Gastroesophageal sphincter (tissue), 4 donors: ENCODE results near the gene CEP89. TPM values are rescaled to one million over a fixed set of nuclear protein-coding genes. Genes with fewer than 3 reads are reported as not detected.

Source experiments
- ATAC-seq: fragments of 150-250 bp; one replicate; pipeline ENCODE4 v1.9.1; 2016; ENCODE audit warnings: mild to moderate bottlenecking, moderate library complexity
- H3K27ac ChIP-seq, 4 donors: fragments of 200-600 bp; sonication (generic) in 3 of 4; 1 replicate in 3 of 4; 2 replicates in 1 of 4; pipeline ENCODE4 v1.5.1; 2016 to 2019
- H3K27me3 ChIP-seq: fragments of 200-600 bp; sonication (generic); one replicate; pipeline ENCODE4 v1.5.1; 2019
- H3K36me3 ChIP-seq, 2 donors: fragments of 200-600 bp; sonication (generic); one replicate each; pipeline ENCODE4 v1.5.1; 2019; ENCODE audit warnings: control low read depth in 1 of 2
- H3K4me1 ChIP-seq, 3 donors: fragments of 200-600 bp; sonication (generic); 1 replicate in 2 of 3; 2 replicates in 1 of 3; pipeline ENCODE4 v1.5.1; 2016 to 2019; ENCODE audit warnings: control low read depth in 2 of 3
- H3K4me3 ChIP-seq, 2 donors: fragments of 200-600 bp; sonication (generic); one replicate each; pipeline ENCODE4 v1.5.1; 2019; ENCODE audit warnings: mild to moderate bottlenecking in 1 of 2, moderate library complexity in 1 of 2
- H3K9me3 ChIP-seq, 3 donors: fragments of 200-600 bp; sonication (generic); one replicate each; pipeline ENCODE4 v1.5.1; 2017 to 2019; ENCODE audit warnings: control low read depth in 2 of 3
- EP300 ChIP-seq: sonication (generic); formaldehyde crosslinking; IDR thresholded peaks from one replicate; pipeline ENCODE4 v1.6.1; 2017; ENCODE audit warnings: antibody characterized with exemption, mild to moderate bottlenecking
- POLR2A ChIP-seq, 2 donors: fragments of 450-650 bp; IDR thresholded peaks; one replicate each; pipeline ENCODE4 v1.6.1; 2017; ENCODE audit warnings: antibody characterized with exemption in 2 of 2, mild to moderate bottlenecking in 2 of 2, moderate library complexity in 1 of 2
- POLR2AphosphoS5 ChIP-seq: sonication (generic); formaldehyde crosslinking; IDR thresholded peaks from one replicate; pipeline ENCODE4 v1.6.1; 2017; ENCODE audit warnings: antibody characterized with exemption
- WGBS, 2 donors: methylation state at CpG; one replicate each; pipeline ENCODE4 v1.1.5; 2018; ENCODE audit warnings: low coverage in 1 of 2; 5-methylcytosine and 5-hydroxymethylcytosine counted together
- total RNA-seq, 4 donors: library from RNA; depleted of rRNA; stranded (reverse); fragments of >200 nt; gene quantifications; one replicate each; pipeline ENCODE4 v1.1.0, GENCODE V29; 2016
- TF ChIP-seq, protein P1 (sequence below), 4 experiments: fragments of 200-600 bp in 2 of 4; fragments of 450-650 bp in 2 of 4; sonication (generic) in 1 of 4; IDR thresholded peaks; one replicate each; pipeline ENCODE4 v1.5.1; 2017 to 2019; ENCODE audit warnings: antibody characterized with exemption in 4 of 4, mild to moderate bottlenecking in 2 of 4, moderate library complexity in 2 of 4

The CEP89 gene
- total RNA-seq, 4 donors from 2014 or later: 14.8 to 21.9 (median 20.2) TPM

DNA sequence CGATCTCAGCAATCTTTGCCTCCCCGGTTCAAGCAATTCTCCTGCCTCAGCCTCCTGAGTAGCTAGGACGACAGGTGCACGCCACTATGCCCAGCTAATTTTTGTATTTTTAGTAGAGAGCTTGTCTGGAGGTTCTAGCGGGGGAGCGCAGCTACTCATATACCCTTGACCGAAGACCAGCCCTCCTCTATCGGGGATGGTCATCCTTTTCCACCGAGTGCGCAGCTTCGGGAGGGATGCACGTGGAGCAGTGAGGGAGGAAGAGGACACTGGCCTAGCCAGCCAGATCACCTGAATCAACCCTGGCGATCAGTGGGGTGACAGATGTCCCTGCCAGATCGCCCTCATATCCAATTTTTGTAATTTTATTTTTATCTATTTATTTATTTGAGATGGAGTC is 109.0 kb downstream of the CEP89 start:
- no peaks in the 10 kb centered on the region for H3K4me1 ChIP-seq
- H3K4me3 ChIP-seq: no peak overlapping the region
- TF ChIP-seq, protein P1, sequence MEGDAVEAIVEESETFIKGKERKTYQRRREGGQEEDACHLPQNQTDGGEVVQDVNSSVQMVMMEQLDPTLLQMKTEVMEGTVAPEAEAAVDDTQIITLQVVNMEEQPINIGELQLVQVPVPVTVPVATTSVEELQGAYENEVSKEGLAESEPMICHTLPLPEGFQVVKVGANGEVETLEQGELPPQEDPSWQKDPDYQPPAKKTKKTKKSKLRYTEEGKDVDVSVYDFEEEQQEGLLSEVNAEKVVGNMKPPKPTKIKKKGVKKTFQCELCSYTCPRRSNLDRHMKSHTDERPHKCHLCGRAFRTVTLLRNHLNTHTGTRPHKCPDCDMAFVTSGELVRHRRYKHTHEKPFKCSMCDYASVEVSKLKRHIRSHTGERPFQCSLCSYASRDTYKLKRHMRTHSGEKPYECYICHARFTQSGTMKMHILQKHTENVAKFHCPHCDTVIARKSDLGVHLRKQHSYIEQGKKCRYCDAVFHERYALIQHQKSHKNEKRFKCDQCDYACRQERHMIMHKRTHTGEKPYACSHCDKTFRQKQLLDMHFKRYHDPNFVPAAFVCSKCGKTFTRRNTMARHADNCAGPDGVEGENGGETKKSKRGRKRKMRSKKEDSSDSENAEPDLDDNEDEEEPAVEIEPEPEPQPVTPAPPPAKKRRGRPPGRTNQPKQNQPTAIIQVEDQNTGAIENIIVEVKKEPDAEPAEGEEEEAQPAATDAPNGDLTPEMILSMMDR (IDR thresholded peaks at IDR 0.05): no peak
- TF ChIP-seq POLR2A (IDR thresholded peaks at IDR 0.05) (no peak), POLR2AphosphoS5 (no peak), EP300 (no peak)
- ATAC-seq: no peak
- peaks cover 15% of the 10 kb centered on the region for H3K27me3 ChIP-seq
- no peaks in the 10 kb centered on the region for H3K36me3 ChIP-seq
- WGBS, 2 donors: 93% methylated on average over 7 of the region's 14 CpGs; no CpG with 5 or more reads in 1 of the 2 donors
- no peak overlapping the region for H3K27ac ChIP-seq
- H3K9me3 ChIP-seq: no peaks in the 10 kb centered on the region

DNA sequence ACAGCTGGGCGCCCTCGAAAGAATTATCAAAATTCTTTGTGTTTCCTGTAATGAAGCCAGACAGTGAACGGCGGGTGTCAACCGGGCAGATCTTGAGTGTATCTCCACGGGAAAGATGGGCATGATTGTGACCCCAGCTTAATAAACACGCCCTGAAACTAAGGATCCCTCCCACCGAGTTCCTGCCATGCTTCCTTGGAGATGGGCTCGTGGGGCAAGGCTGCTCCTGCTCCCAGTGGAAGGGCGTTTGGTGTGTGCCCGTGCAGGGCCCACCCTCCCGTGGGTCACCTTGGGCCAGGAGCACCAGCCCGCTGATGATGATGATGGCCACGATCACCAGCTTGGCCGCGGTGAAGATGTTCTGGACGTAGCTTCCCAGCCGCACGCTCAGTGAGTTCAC is 109.6 kb downstream of the CEP89 start:
- Histone ChIP-seq H3K4me3 (no peak overlapping the region), H3K36me3 (no peaks in the 10 kb centered on the region), H3K27me3 (peaks cover 15% of the 10 kb centered on the region), H3K27ac (no peak overlapping the region), H3K9me3 (no peaks in the 10 kb centered on the region), H3K4me1 (no peaks in the 10 kb centered on the region)
- WGBS, 2 donors: 81% methylated on average over 13 of the region's 19 CpGs; no CpG with 5 or more reads in 1 of the 2 donors
- ATAC-seq: no peak
- TF ChIP-seq, protein P1 (IDR thresholded peaks at IDR 0.05): no peak
- TF ChIP-seq POLR2AphosphoS5 (no peak), POLR2A (IDR thresholded peaks at IDR 0.05) (no peak), EP300 (no peak)

DNA sequence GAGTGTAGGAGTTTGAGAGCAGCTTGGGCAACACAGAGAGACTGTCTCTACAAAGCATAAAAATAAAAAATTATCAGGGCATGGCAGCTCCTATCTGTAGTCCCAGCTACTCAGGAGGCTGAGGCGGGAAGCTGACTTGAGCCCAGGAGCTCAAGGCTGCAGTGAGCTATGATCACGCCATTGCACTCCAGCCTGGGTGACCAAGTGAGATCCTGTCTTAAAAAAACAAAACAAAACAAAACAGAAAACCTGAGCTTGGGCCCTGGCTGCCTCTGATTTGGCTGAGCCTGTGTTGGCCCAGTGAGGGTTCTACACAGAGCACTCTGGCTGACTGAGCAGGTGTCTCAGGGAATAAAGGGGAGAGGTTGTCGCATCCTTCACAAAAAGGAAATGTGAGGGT is 110.2 kb downstream of the CEP89 start:
- no peak for ATAC-seq
- TF ChIP-seq POLR2A (IDR thresholded peaks at IDR 0.05): no peak
- TF ChIP-seq POLR2AphosphoS5: no peak
- TF ChIP-seq, protein P1 (IDR thresholded peaks at IDR 0.05): no peak
- TF ChIP-seq EP300: no peak
- 100% methylated on average over 1 to 2 of the region's 3 CpGs for WGBS, 2 donors
- no peak overlapping the region for H3K27ac ChIP-seq
- H3K4me1 ChIP-seq: no peaks in the 10 kb centered on the region
- no peaks in the 10 kb centered on the region for H3K36me3 ChIP-seq
- H3K4me3 ChIP-seq: no peak overlapping the region
- peaks cover 15% of the 10 kb centered on the region for H3K27me3 ChIP-seq
- H3K9me3 ChIP-seq: no peaks in the 10 kb centered on the region

DNA sequence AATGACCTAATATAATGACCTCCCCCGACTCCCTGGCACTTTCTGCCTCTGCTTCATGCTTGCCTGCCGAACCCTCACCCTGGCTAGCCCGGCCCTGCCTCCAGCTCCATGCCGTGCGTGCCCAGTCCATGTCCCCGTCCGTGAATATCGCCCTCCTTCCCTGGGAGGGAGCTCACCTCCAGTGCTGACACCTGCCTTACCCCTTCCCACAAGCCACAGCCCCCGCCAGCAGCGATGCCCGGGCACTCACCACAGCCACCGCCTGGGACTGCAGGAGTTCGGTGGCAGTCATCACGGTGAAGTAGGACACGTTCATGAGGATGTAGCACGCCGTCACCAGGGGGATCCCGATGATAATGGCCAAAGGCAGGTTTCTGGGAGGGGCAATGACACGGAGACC is 112.2 kb downstream of the CEP89 start:
- peaks cover 12% of the 10 kb centered on the region for H3K27me3 ChIP-seq
- ATAC-seq: no peak
- H3K4me1 ChIP-seq: no peaks in the 10 kb centered on the region
- WGBS, 2 donors: 93 to 98% methylated on average over 5 of the region's 19 CpGs
- no peak for TF ChIP-seq EP300
- no peaks in the 10 kb centered on the region for H3K9me3 ChIP-seq
- no peaks in the 10 kb centered on the region for H3K36me3 ChIP-seq
- H3K27ac ChIP-seq: no peak overlapping the region
- H3K4me3 ChIP-seq: no peak overlapping the region

DNA sequence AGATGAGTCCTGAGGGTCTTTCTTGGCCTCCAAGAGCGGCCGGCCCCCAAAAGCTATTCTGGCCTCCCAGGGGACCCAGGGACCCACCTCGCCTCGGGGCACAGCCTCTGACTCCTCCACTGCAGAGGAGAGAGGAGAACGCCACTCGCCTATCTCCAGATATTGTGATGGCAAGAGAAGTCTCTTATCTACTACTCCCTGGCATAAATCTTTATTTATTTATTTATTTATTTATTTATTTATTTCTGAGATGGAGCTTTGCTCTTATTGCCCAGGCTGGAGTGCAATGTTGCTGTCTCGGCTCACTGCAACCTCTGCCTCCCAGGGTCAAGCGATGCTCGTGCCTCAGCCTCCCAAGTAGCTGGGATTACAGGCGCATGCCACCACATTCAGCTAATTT is 113.2 kb downstream of the CEP89 start:
- Histone ChIP-seq H3K4me3 (no peak overlapping the region), H3K27me3 (peaks cover 2% of the 10 kb centered on the region), H3K27ac (no peak overlapping the region), H3K9me3 (no peaks in the 10 kb centered on the region), H3K36me3 (no peaks in the 10 kb centered on the region), H3K4me1 (no peaks in the 10 kb centered on the region)
- WGBS, 2 donors: 83 to 96% methylated on average over 6 to 10 of the region's 10 CpGs
- TF ChIP-seq EP300 (no peak), POLR2AphosphoS5 (no peak), POLR2A (IDR thresholded peaks at IDR 0.05) (no peak)
- TF ChIP-seq, protein P1 (IDR thresholded peaks at IDR 0.05): no peak
- ATAC-seq: no peak
